ENCODE results near the gene LBP.

DNA sequence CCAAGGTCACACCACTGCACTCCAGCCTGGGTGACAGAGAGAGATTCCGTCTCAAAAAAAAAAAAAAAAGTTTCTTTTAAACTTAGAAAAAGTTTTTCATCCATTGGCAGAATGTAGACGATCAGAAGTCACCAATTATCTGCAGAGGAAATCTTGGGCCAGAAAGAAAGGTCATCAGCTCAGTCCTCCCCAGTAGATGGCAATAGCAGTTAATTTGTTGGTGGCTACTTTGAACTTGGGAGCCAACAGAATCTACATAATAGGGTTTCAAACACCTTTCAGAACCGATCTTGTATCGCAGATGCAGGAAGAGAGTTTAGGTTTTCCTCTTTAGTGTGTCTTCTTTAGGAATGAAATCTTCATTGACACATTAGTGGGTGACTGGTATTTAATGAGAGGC is 41.7 kb downstream of the LBP start:
- TF ChIP-seq, protein P1, sequence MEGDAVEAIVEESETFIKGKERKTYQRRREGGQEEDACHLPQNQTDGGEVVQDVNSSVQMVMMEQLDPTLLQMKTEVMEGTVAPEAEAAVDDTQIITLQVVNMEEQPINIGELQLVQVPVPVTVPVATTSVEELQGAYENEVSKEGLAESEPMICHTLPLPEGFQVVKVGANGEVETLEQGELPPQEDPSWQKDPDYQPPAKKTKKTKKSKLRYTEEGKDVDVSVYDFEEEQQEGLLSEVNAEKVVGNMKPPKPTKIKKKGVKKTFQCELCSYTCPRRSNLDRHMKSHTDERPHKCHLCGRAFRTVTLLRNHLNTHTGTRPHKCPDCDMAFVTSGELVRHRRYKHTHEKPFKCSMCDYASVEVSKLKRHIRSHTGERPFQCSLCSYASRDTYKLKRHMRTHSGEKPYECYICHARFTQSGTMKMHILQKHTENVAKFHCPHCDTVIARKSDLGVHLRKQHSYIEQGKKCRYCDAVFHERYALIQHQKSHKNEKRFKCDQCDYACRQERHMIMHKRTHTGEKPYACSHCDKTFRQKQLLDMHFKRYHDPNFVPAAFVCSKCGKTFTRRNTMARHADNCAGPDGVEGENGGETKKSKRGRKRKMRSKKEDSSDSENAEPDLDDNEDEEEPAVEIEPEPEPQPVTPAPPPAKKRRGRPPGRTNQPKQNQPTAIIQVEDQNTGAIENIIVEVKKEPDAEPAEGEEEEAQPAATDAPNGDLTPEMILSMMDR (IDR thresholded peaks at IDR 0.05; ENCODE audit: poor library complexity, severe bottlenecking) = no peak
- TF ChIP-seq, protein P2, sequence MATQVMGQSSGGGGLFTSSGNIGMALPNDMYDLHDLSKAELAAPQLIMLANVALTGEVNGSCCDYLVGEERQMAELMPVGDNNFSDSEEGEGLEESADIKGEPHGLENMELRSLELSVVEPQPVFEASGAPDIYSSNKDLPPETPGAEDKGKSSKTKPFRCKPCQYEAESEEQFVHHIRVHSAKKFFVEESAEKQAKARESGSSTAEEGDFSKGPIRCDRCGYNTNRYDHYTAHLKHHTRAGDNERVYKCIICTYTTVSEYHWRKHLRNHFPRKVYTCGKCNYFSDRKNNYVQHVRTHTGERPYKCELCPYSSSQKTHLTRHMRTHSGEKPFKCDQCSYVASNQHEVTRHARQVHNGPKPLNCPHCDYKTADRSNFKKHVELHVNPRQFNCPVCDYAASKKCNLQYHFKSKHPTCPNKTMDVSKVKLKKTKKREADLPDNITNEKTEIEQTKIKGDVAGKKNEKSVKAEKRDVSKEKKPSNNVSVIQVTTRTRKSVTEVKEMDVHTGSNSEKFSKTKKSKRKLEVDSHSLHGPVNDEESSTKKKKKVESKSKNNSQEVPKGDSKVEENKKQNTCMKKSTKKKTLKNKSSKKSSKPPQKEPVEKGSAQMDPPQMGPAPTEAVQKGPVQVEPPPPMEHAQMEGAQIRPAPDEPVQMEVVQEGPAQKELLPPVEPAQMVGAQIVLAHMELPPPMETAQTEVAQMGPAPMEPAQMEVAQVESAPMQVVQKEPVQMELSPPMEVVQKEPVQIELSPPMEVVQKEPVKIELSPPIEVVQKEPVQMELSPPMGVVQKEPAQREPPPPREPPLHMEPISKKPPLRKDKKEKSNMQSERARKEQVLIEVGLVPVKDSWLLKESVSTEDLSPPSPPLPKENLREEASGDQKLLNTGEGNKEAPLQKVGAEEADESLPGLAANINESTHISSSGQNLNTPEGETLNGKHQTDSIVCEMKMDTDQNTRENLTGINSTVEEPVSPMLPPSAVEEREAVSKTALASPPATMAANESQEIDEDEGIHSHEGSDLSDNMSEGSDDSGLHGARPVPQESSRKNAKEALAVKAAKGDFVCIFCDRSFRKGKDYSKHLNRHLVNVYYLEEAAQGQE (IDR thresholded peaks at IDR 0.05; ENCODE audit: borderline replicate concordance) = no peak
- TF ChIP-seq EP300 (conservative IDR thresholded peaks at IDR 0.05; ENCODE audit: poor library complexity, severe bottlenecking) (no peak), EZH2 (IDR thresholded peaks at IDR 0.05; ENCODE audit: borderline replicate concordance, insufficient read depth, low read length, poor library complexity, severe bottlenecking) (no peak), POLR2AphosphoS5 (IDR thresholded peaks at IDR 0.05) (no peak), TAF1 (IDR thresholded peaks at IDR 0.05; ENCODE audit: low read depth) (no peak)

Measured in neural cell (in vitro differentiated cells).